ENCODE data around the gene LRRN2. TPM values are rescaled to one million over a fixed set of nuclear protein-coding genes. Genes with fewer than 3 reads are reported as not detected.

Gene LRRN2
- total and polyA plus RNA-seq, 9 of the 15 experiments (the other 6 are each of a cell fraction or from before 2014, with no cell fraction given): 0.05 TPM; not detected in 8

GRCh38 chr1:204605791-204606190 lies 79.7 kb downstream of the LRRN2 start (continued):
- TF ChIP-seq, protein P1, sequence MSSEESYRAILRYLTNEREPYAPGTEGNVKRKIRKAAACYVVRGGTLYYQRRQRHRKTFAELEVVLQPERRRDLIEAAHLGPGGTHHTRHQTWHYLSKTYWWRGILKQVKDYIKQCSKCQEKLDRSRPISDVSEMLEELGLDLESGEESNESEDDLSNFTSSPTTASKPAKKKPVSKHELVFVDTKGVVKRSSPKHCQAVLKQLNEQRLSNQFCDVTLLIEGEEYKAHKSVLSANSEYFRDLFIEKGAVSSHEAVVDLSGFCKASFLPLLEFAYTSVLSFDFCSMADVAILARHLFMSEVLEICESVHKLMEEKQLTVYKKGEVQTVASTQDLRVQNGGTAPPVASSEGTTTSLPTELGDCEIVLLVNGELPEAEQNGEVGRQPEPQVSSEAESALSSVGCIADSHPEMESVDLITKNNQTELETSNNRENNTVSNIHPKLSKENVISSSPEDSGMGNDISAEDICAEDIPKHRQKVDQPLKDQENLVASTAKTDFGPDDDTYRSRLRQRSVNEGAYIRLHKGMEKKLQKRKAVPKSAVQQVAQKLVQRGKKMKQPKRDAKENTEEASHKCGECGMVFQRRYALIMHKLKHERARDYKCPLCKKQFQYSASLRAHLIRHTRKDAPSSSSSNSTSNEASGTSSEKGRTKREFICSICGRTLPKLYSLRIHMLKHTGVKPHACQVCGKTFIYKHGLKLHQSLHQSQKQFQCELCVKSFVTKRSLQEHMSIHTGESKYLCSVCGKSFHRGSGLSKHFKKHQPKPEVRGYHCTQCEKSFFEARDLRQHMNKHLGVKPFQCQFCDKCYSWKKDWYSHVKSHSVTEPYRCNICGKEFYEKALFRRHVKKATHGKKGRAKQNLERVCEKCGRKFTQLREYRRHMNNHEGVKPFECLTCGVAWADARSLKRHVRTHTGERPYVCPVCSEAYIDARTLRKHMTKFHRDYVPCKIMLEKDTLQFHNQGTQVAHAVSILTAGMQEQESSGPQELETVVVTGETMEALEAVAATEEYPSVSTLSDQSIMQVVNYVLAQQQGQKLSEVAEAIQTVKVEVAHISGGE (CRISPR knock-in tag; IDR thresholded peaks at IDR 0.05): no peak

DNA sequence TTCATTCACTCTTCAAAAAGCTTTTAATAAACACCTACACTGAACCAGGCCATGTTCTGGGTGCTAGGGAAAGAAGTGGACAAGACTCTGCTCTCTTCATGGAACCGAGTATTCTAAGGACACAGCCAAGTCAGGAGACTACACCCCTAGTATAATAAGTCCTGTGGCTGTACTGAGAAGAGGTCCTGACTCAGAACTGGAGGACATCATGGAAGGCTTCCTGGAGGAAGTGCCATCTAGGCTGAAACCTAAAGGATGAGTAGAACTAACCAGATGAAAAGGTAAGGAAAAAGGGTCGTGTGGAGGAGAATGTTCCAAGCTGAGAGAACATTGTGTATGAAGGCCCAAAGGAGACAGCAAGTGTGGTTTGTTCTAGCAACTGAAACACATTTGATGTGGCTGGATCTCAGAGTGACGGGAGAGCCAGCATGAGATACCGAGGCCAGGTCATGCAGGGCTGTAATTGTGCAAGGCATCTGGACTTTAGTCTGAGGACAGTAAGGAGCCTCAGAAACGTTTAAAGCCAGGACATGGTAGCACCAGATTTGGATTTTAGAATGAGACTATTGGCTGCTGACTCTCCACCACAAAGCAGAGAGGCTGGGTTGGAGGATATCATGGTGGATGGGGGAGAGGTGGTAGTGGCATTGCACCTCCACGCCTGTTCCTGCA lies 82.5 kb downstream of the LRRN2 start:
- intact Hi-C loops (cut with micrococcal nuclease): no loop called here
- DNase-seq (ENCODE audit: extremely low read depth in 1 of 4, low spot score in 3 of 4) (no peak), FAIRE-seq (no peak), ATAC-seq (no peak)
- no peaks in the 10 kb centered on the region for H3K9me3 ChIP-seq (replicated peaks; ENCODE audit: control insufficient read depth, insufficient read depth, low read depth, low read length)
- CTCF ChIA-PET (ENCODE audit: low intra/inter-chr PET ratio): no interaction called here
- H3K9ac ChIP-seq (ENCODE audit: insufficient read depth in 1 of 2, low read depth in 2 of 2, low read length in 2 of 2): no peak overlapping the region
- 2% methylated on average over 6 of the region's 6 CpGs for WGBS (ENCODE audit: insufficient coverage, low coverage, missing lambda C conversion rate)
- H2AFZ ChIP-seq (ENCODE audit: low read depth, low read length): no peak overlapping the region
- no peak overlapping the region for H3K27ac ChIP-seq (ENCODE audit: extremely low read depth, low read depth, low read length)
- no peaks in the 10 kb centered on the region for H3K36me3 ChIP-seq (ENCODE audit: control insufficient read depth, insufficient read depth, low read length)
- H3K79me2 ChIP-seq (ENCODE audit: control insufficient read depth, insufficient read depth, low read length): no peaks in the 10 kb centered on the region
- H3K9me1 ChIP-seq (ENCODE audit: control insufficient read depth, insufficient read depth, low read length): no peaks in the 10 kb centered on the region
- H4K20me1 ChIP-seq (replicated peaks; ENCODE audit: control insufficient read depth, insufficient read depth, low read length): no peaks in the 10 kb centered on the region; the same call in 1 of the 2 replicates
- peaks cover 3 to 8% of the 10 kb centered on the region in 2 experiments; a peak in 4 of 5 replicates for H3K4me1 ChIP-seq (replicated peaks in 1 of 2; ENCODE audit: control insufficient read depth in 2 of 2, insufficient read depth in 2 of 2, low read length in 2 of 2)
- no peak overlapping the region for H3K4me2 ChIP-seq (ENCODE audit: insufficient read depth, low read length)
- POLR2A ChIA-PET: no interaction called here
- in situ Hi-C loops (cut with MboI): no loop called here
- no TSS peak for BruUV-seq (replicated peaks)
- peaks cover 39 to 65% of the 10 kb centered on the region in 2 experiments; a peak in 4 of 5 replicates for H3K27me3 ChIP-seq (ENCODE audit: control insufficient read depth in 2 of 2, insufficient read depth in 2 of 2, low read length in 2 of 2)
- H3K4me3 ChIP-seq: no peak overlapping the region
- TF ChIP-seq HMG20A (CRISPR knock-in tag; conservative IDR thresholded peaks at IDR 0.05) (no peak), ZFP36 (IDR thresholded peaks at IDR 0.05; ENCODE audit: low read depth, low read length, partially characterized antibody) (peak; percentile 98), KDM1A (IDR thresholded peaks at IDR 0.05) (0 out of 4 replicates have a peak, but pooled peaks of 1 of the 2 experiments have one; percentile 18), ZNF436 (CRISPR knock-in tag; IDR thresholded peaks at IDR 0.05) (peak; percentile 61; the same call in 1 of the 2 replicates), SNRNP70 (optimal IDR thresholded peaks at IDR 0.05; ENCODE audit: low read depth, low read length) (no peak), STAT5A (IDR thresholded peaks at IDR 0.05; ENCODE audit: borderline replicate concordance, low read length) (no peak), RBM25 (IDR thresholded peaks at IDR 0.05; ENCODE audit: low read depth, low read length, severe bottlenecking) (peak; percentile 51), FOXJ2 (tag; IDR thresholded peaks at IDR 0.05) (no peak), POU5F1 (IDR thresholded peaks at IDR 0.05; ENCODE audit: borderline replicate concordance, low read depth, low read length, partially characterized antibody) (no peak)
- TF ChIP-seq, protein P2, sequence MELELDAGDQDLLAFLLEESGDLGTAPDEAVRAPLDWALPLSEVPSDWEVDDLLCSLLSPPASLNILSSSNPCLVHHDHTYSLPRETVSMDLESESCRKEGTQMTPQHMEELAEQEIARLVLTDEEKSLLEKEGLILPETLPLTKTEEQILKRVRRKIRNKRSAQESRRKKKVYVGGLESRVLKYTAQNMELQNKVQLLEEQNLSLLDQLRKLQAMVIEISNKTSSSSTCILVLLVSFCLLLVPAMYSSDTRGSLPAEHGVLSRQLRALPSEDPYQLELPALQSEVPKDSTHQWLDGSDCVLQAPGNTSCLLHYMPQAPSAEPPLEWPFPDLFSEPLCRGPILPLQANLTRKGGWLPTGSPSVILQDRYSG (tag; conservative IDR thresholded peaks at IDR 0.05; ENCODE audit: low read depth): no peak
- TF ChIP-seq, protein P1 (CRISPR knock-in tag; IDR thresholded peaks at IDR 0.05): no peak

All from K562 (cell line).